K562 (cell line): ENCODE results near the gene GIPR. TPM values are rescaled to one million over a fixed set of nuclear protein-coding genes. Genes with fewer than 3 reads are reported as not detected.

ENCODE experiments used
- AFF1 ChIP-seq, 2 experiments: fragments of 450-650 bp; IDR thresholded peaks; 2 replicates each; pipeline ENCODE4 v1.6.1; 2018; ENCODE audit warnings: mild to moderate bottlenecking in 2 of 2, low read depth in 1 of 2; ENCODE audit not compliant: partially characterized antibody in 2 of 2
- AFF4 ChIP-seq: sonication (generic); formaldehyde crosslinking; IDR thresholded peaks from 2 replicates; pipeline ENCODE4 v1.8.0; 2023; ENCODE audit warnings: mild to moderate bottlenecking, missing genetic modification reagents
- BACH1 ChIP-seq: fragments of 200-800 bp; sonication (Bioruptor generic); IDR thresholded peaks from 2 replicates; pipeline ENCODE4 v1.6.1; 2016; ENCODE audit warnings: missing genetic modification characterization, missing compliant biosample characterization
- DPF2 ChIP-seq: fragments of 450-650 bp; IDR thresholded peaks from 2 replicates; pipeline ENCODE4 v1.6.1; 2016
- NFE2 ChIP-seq: IDR thresholded peaks from 2 replicates; pipeline ENCODE4 v1.6.1; 2014; ENCODE audit warnings: antibody characterized with exemption, low read depth
- RBBP5 ChIP-seq: fragments of 200-600 bp; sonication (generic); IDR thresholded peaks from 2 replicates; pipeline ENCODE4 v1.6.1; 2012; ENCODE audit warnings: borderline replicate concordance, mild to moderate bottlenecking, low read length, control low read depth, inconsistent platforms; ENCODE audit not compliant: insufficient read depth, poor library complexity, severe bottlenecking
- RCOR1 ChIP-seq, 2 experiments: IDR thresholded peaks; 2 replicates each; pipeline ENCODE4 v1.6.1; 2012; ENCODE audit warnings: low read depth in 2 of 2, low read length in 2 of 2, borderline replicate concordance in 1 of 2, improper control_type of control experiment in 1 of 2
- SIN3B ChIP-seq: fragments of 450-650 bp; IDR thresholded peaks from 2 replicates; pipeline ENCODE4 v1.6.1; 2017; ENCODE audit warnings: low read depth, mild to moderate bottlenecking, moderate library complexity
- TAF9B ChIP-seq: fragments of 450-650 bp; IDR thresholded peaks from 2 replicates; pipeline ENCODE4 v1.6.1; 2018; ENCODE audit warnings: mild to moderate bottlenecking; ENCODE audit not compliant: partially characterized antibody
- TFAP4 ChIP-seq: sonication (generic); formaldehyde crosslinking; IDR thresholded peaks from 2 replicates; pipeline ENCODE4 v1.8.0; 2022; ENCODE audit warnings: missing genetic modification reagents, mild to moderate bottlenecking, moderate library complexity, borderline replicate concordance
- THAP7 ChIP-seq: fragments of 250-450 bp; sonication (Bioruptor Pico); IDR thresholded peaks from 2 replicates; pipeline ENCODE4 v1.5.0; 2021
- TOE1 ChIP-seq, 2 experiments: fragments of 450-650 bp in 1 of 2; sonication (generic) in 1 of 2; formaldehyde crosslinking in 1 of 2; IDR thresholded peaks; 2 replicates each; pipeline versions ENCODE4 v1.7.1 to v1.8.0; 2016 to 2022; ENCODE audit warnings: borderline replicate concordance in 2 of 2, mild to moderate bottlenecking in 2 of 2, antibody characterized with exemption in 1 of 2, inconsistent platforms in 1 of 2, low read depth in 1 of 2, missing genetic modification reagents in 1 of 2, moderate library complexity in 1 of 2
- U2AF1 ChIP-seq: fragments of 200-400 bp; formaldehyde crosslinking; optimal IDR thresholded peaks from 2 replicates; pipeline ENCODE3; 2017; ENCODE audit warnings: mild to moderate bottlenecking, low read depth, low read length, moderate library complexity
- ZBTB17 ChIP-seq: fragments of 450-650 bp; formaldehyde crosslinking; IDR thresholded peaks from 2 replicates; pipeline ENCODE4 v1.4.0; 2020; ENCODE audit warnings: mild to moderate bottlenecking
- polyA plus RNA-seq, 8 experiments: library from polyadenylated mRNA; depleted of rRNA in 4 of 8; stranded (reverse) in 5 of 8; unstranded in 3 of 8; fragments of >200 nt; fragmentation: Nextera tagmentation in 2 of 8; fragmentation: Illumina TruSeq in 1 of 8; extraction: Ambion mirVana in 2 of 8; extraction: Trizol in 1 of 8; gene quantifications; 2 replicates each; pipeline versions ENCODE4 v1.2.1 to v1.2.3, GENCODE V29; 2011 to 2014; ENCODE audit warnings: inconsistent platforms in 1 of 8, missing spikeins in 1 of 8
- total RNA-seq, 7 experiments: library from RNA; depleted of rRNA in 6 of 7; stranded (reverse); fragments of >200 nt in 6 of 7; fragmentation: Illumina TruSeq in 2 of 7; extraction: Trizol in 2 of 7; gene quantifications; 2 replicates each; pipeline versions ENCODE4 v1.2.1 to v1.2.3, GENCODE V29; 2011 to 2021; ENCODE audit warnings: low replicate concordance in 1 of 7

The GIPR gene
- total and polyA plus RNA-seq, 9 of the 15 experiments (the other 6 are each of a cell fraction or from before 2014, with no cell fraction given), result 2.2 to 26.8 (median 12.7) TPM

- TF ChIP-seq DPF2 (peak; percentile 68; the same call in 1 of the 2 replicates), SIN3B (peak; percentile 82), ZBTB17 (CRISPR knock-in tag) (no peak), U2AF1 (no peak), BACH1 (tag) (no peak), AFF4 (CRISPR knock-in tag) (peak; percentile 36; the same call in 1 of the 2 replicates), TAF9B (peak; percentile 93), TFAP4 (CRISPR knock-in tag) (peak; percentile 43), TOE1 (IDR thresholded peaks at IDR 0.05; ENCODE audit: borderline replicate concordance) (peak; percentile 78; the same call in 1 of the 2 replicates), TOE1 (CRISPR knock-in tag; IDR thresholded peaks at IDR 0.05; ENCODE audit: borderline replicate concordance, low read depth) (no peak), RBBP5 (peak; percentile 69), THAP7 (CRISPR knock-in tag) (no peak), RCOR1 (IDR thresholded peaks at IDR 0.05; ENCODE audit: borderline replicate concordance in 1 of 2, low read depth in 2 of 2, low read length in 2 of 2) (0 out of 4 replicates have a peak, but pooled peaks of 1 of the 2 experiments have one; percentile 37), NFE2 (no peak), AFF1 (IDR thresholded peaks at IDR 0.05; ENCODE audit: low read depth in 1 of 2, partially characterized antibody in 2 of 2) (peak in 1 of 2 experiments; percentile 79)
These were observed 23.6 kb downstream of the GIPR start, which contains the start of gene SNRPD2 (continued) for GRCh38 chr19:45691516-45692186.
